MCF 10A (cell line): ENCODE results near the gene HTT-AS. TPM values are rescaled to one million over a fixed set of nuclear protein-coding genes. Genes with fewer than 3 reads are reported as not detected.

Experiments used
- BruUV-seq: library from RNA; stranded (reverse); fragments of 400-500 nt; replicated peaks from 2 replicates; lab custom pipeline; 2021; lab: Mats Ljungman, UMichigan
- CTCF ChIA-PET: fragments of 300-600 bp; sonication (Branson Sonifier 250); formaldehyde crosslinking; extraction: SDS; loops from one replicate; lab custom pipeline; 2021; ENCODE audit warnings: antibody characterized with exemption, inconsistent platforms; lab: Yijun Ruan, JAX
- POLR2A ChIA-PET: fragments of 300-600, 350-650 bp; sonication (Branson Sonifier 250); formaldehyde crosslinking; extraction: SDS; loops from one replicate; lab custom pipeline; 2020; ENCODE audit warnings: antibody characterized with exemption, inconsistent platforms; lab: Yijun Ruan, JAX
- DNase-seq: peaks from one replicate; pipeline ENCODE4 v3.0.0-alpha.2; 2018; ENCODE audit not compliant: unreplicated experiment
- H3K27ac Mint-ChIP-seq: one replicate; pipeline ENCODE4 v1.8.0; 2022; ENCODE audit warnings: mild to moderate bottlenecking, low read depth, mixed read lengths; ENCODE audit not compliant: unreplicated experiment
- H3K27me3 Mint-ChIP-seq: one replicate; pipeline ENCODE4 v1.8.0; 2022; ENCODE audit warnings: mixed read lengths; ENCODE audit not compliant: insufficient read depth, unreplicated experiment
- H3K36me3 Mint-ChIP-seq: one replicate; pipeline ENCODE4 v1.8.0; 2022; ENCODE audit warnings: mild to moderate bottlenecking, moderate library complexity, mixed read lengths; ENCODE audit not compliant: insufficient read depth, unreplicated experiment
- H3K4me1 Mint-ChIP-seq: one replicate; pipeline ENCODE4 v1.8.0; 2022; ENCODE audit warnings: mixed read lengths; ENCODE audit not compliant: insufficient read depth, unreplicated experiment
- H3K4me3 Mint-ChIP-seq: one replicate; pipeline ENCODE4 v1.8.0; 2022; ENCODE audit warnings: mild to moderate bottlenecking, moderate library complexity, mixed read lengths; ENCODE audit not compliant: unreplicated experiment
- H3K9me3 Mint-ChIP-seq: one replicate; pipeline ENCODE4 v1.8.0; 2022; ENCODE audit warnings: mixed read lengths; ENCODE audit not compliant: unreplicated experiment
- CTCF ChIP-seq: fragments of 200-600 bp; IDR thresholded peaks from one replicate; pipeline ENCODE4 v1.8.0; 2022; ENCODE audit warnings: antibody characterized with exemption, mild to moderate bottlenecking; ENCODE audit not compliant: unreplicated experiment
- intact Hi-C: fragments of 100-400 bp; cut with micrococcal nuclease; formaldehyde crosslinking; loops from 2 replicates; pipeline ENCODE4 v1.14.1; 2022
- total RNA-seq: library from RNA; stranded (reverse); gene quantifications from 2 replicates; pipeline ENCODE4 v1.2.3, GENCODE V29; 2022

HTT-AS gene
- total RNA-seq, 1 experiment from 2014 or later = not detected

DNA sequence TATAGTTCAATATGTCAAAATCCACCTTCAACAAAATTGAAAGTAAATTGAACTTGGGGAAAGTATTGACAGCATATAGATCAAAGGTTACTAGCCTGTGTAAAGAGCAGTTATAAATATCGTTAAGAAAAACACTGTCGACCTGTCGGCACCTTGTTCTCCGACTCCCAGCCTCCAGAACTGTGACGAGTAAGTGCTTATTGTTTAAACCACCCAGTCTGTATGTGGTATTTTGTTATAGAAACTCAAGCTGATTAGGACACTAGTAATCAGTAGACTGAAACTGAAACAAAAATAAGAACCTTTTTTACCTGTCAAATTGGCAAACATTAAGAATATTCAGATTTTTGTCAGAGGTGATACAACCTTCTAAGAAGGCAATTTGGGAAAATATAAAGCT lies 17.1 kb upstream of the HTT-AS start:
- H3K36me3 Mint-ChIP-seq = peaks cover 60% of the 10 kb centered on the region
- H3K4me3 Mint-ChIP-seq = no peak overlapping the region
- TF ChIP-seq CTCF = no peak
- CTCF ChIA-PET = no interaction called here
- H3K4me1 Mint-ChIP-seq = peaks cover 5% of the 10 kb centered on the region
- no peak overlapping the region for H3K27ac Mint-ChIP-seq
- intact Hi-C loops = no loop called here
- POLR2A ChIA-PET = interaction anchor here (0.5 to 1.6 kb wide), 3 partner anchors 8 to 155 kb away, joined by 3 to 6 read pairs (median 3); no protein-coding TSS in a partner anchor
- DNase-seq = no peak
- no peaks in the 10 kb centered on the region for H3K27me3 Mint-ChIP-seq
- no peaks in the 10 kb centered on the region for H3K9me3 Mint-ChIP-seq
- BruUV-seq = no TSS peak

DNA sequence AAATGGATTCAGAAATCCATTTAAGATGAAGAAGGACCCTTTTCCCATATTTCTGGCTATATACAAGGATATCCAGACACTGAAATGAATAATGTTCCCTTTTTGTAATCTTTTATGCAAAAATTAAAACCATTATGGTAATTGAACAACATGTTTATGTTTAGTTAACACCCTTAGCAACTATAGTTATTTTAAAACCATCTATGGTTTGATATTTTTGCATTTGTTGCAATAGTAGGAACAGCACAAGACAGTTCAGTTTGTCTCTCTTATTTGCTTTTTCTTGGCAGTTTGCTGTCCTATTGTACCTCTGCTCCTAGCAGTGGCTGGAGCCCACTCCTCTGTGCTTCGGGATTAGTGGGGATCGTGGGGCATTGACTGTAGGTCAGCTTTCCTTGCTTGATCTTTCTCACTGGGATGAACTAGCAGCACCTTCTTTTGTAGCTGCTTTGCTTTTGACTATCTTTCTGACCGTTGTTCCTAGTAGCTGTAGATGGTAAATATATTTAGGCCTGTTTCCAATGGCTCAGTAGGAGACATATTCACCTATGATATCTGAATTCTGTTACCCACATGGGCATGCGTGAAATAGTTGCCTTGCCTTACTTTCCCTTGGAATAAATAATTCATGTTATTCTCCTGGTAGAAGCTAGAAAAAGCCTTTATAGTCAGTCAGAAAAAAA lies 12.9 kb upstream of the HTT-AS start:
- Mint-ChIP-seq H3K27ac (no peak overlapping the region), H3K4me3 (no peak overlapping the region), H3K27me3 (no peaks in the 10 kb centered on the region), H3K9me3 (no peaks in the 10 kb centered on the region), H3K36me3 (peaks cover 31% of the 10 kb centered on the region), H3K4me1 (no peaks in the 10 kb centered on the region)
- POLR2A ChIA-PET = interaction anchor here (1.5 kb wide), 1 partner anchor 12 kb away, joined by 4 read pairs; no protein-coding TSS in a partner anchor
- BruUV-seq = no TSS peak
- CTCF ChIA-PET = interaction anchor here (0.6 kb wide), 1 partner anchor 109 kb away, joined by 5 read pairs; no protein-coding TSS in a partner anchor
- intact Hi-C loops = no loop called here
- no peak for TF ChIP-seq CTCF
- no peak for DNase-seq

DNA sequence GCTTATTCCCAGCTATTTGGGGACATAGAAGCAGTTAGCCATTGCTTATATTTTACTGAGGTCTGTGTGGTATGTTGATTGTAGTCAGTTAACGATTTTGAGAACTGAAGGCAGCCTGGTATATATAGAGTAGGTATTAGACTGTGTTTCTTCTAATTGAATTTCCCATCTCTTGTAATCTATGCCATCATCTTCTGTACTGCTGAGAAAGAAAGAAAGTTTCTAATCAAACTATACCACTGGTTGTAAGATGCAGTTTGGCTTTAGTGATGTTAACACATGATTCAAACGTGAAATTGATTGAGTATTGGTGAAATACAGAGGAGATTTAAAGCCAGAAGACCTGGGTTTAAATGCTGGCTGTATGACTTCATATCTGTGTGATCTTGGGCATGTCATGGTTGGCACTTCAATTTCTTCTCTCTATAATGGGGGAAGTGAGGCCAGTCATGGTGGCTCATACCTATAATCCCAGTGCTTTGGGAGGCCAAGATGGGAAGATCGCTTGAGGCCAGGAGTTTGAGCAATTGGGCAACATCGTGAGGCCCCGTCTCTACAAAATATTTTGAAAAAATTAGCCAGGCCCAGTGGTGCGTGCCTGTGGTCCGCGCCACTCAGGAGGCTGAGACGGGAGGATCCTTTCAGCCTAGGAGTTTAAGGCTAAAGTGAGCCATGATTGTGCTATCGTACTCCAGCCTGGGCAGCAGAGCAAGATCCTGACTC lies 11.8 kb upstream of the HTT-AS start:
- intact Hi-C loops = no loop called here
- H3K27ac Mint-ChIP-seq = no peak overlapping the region
- ChIA-PET POLR2A (no interaction called here), CTCF (no interaction called here)
- H3K4me3 Mint-ChIP-seq = no peak overlapping the region
- no peak for TF ChIP-seq CTCF
- H3K27me3 Mint-ChIP-seq = no peaks in the 10 kb centered on the region
- H3K36me3 Mint-ChIP-seq = peaks cover 30% of the 10 kb centered on the region
- H3K9me3 Mint-ChIP-seq = no peaks in the 10 kb centered on the region
- no TSS peak for BruUV-seq
- H3K4me1 Mint-ChIP-seq = no peaks in the 10 kb centered on the region
- DNase-seq = no peak

- no peaks in the 10 kb centered on the region for H3K9me3 Mint-ChIP-seq
- no peak for DNase-seq
- no peak for TF ChIP-seq CTCF
- peaks cover 19% of the 10 kb centered on the region for H3K36me3 Mint-ChIP-seq
- no TSS peak for BruUV-seq
- ChIA-PET CTCF (interaction anchor here (1.4 kb wide), 1 partner anchor 23 kb away, joined by 6 read pairs; no protein-coding TSS in a partner anchor), POLR2A (no interaction called here)
- intact Hi-C loops = no loop called here
- no peaks in the 10 kb centered on the region for H3K27me3 Mint-ChIP-seq
- no peak overlapping the region for H3K27ac Mint-ChIP-seq
- H3K4me1 Mint-ChIP-seq = peaks cover 6% of the 10 kb centered on the region
- H3K4me3 Mint-ChIP-seq = no peak overlapping the region
These were observed 9.4 kb upstream of the HTT-AS start for GRCh38 chr4:3083732-3084131.
